Left colon (tissue), 2 donors: ENCODE measurements around the gene STK32C. TPM values are rescaled to one million over a fixed set of nuclear protein-coding genes. Genes with fewer than 3 reads are reported as not detected.

Source experiments
- ATAC-seq: fragments of 200-7000 bp; cut with Tn5 transposase; one replicate; pipeline ENCODE4 v1.9.1; 2020; ENCODE audit warnings: mild to moderate bottlenecking, moderate library complexity
- DNase-seq, 2 donors: peaks; one replicate each; pipeline ENCODE4 v3.0.0-alpha.2; 2020
- intact Hi-C, 2 donors: fragments of 100-400 bp; cut with DNase I in 1 of 2; cut with micrococcal nuclease in 1 of 2; formaldehyde crosslinking; loops; one replicate each; pipeline versions ENCODE4 v1.11.2 to v1.14.0; 2022; cut with DNase I, micrococcal nuclease
- total RNA-seq, 2 donors: library from RNA; stranded (reverse); fragmentation: NEBNext Ultra II Directional; extraction: Animal tissue kit (Norgen Biotek cat#: 25700); gene quantifications; one replicate each; pipeline ENCODE4 v1.2.1, GENCODE V29; 2021
- donor health status: DM: no; HTN: no; CAD: no.
- donor health status: DM: yes; HTN: yes; CAD: no.

Gene STK32C
- total RNA-seq, 2 donors from 2014 or later = 8.4 to 10.0 TPM

GRCh38 chr10:132187430-132188138, 120.2 kb downstream of the STK32C start:
- ATAC-seq = no peak
- DNase-seq = no peak

GRCh38 chr10:132186488-132187429, 121.0 kb downstream of the STK32C start, which contains the start of gene DPYSL4:
TSS of gene DPYSL4 (plus strand) at chr10:132186948. CDS start at chr10:132187064, 116 bp downstream.
- DNase-seq (no peak), ATAC-seq (peak; percentile 5)
- intact Hi-C loops = no loop called here

More at GRCh38 chr10:132187430-132188138, 120.2 kb downstream of the STK32C start:
- intact Hi-C loops = no loop called here

DNA sequence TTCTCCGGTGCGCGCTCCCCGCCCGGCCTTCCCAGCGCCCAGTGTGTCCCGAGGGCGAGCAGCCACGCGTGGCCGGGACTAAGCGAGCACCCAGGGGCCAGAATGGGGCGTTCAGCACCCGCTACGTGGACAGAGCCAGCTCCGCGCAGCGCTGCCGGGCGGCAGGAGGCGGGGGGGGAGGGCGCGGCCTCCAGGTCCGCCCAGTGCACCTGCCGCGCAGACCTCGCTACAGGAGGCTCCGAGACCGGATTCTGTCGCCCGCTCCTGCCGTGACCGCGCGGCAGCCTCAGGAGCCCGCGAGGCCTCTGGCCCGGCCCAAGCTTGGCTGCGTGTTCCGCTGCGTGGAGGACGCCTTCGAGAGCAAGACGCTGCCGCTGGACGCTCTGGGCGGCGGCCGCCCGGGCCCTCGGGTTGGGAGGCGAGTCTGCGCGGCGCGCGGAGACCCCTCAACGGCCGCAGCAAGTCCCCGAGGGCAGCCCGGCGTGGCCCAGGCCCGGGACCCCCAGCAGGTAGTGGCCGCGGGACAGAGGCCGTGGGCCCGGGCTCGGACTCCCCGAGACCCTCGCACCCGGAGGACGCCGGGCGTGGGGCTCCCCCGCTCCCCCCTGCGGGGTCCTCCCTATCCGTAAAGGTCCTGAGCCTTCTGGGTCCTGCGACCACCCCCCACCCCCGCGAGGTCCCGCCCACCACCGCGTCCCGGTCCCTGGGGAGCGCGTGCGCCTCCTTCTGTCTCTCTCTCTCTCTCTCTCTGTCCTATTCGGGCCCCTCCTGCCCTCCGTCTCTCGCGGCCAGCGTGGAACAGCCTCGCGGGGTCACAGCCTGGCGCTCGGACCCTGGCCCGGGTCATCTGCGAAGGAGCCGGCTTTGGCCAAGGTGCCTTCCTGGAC, 121.9 kb downstream of the STK32C start:
- DNase-seq (peak in 1 of 2 donors; percentile 57), ATAC-seq (peak; percentile 93)
- intact Hi-C loops = no loop called here

DNA sequence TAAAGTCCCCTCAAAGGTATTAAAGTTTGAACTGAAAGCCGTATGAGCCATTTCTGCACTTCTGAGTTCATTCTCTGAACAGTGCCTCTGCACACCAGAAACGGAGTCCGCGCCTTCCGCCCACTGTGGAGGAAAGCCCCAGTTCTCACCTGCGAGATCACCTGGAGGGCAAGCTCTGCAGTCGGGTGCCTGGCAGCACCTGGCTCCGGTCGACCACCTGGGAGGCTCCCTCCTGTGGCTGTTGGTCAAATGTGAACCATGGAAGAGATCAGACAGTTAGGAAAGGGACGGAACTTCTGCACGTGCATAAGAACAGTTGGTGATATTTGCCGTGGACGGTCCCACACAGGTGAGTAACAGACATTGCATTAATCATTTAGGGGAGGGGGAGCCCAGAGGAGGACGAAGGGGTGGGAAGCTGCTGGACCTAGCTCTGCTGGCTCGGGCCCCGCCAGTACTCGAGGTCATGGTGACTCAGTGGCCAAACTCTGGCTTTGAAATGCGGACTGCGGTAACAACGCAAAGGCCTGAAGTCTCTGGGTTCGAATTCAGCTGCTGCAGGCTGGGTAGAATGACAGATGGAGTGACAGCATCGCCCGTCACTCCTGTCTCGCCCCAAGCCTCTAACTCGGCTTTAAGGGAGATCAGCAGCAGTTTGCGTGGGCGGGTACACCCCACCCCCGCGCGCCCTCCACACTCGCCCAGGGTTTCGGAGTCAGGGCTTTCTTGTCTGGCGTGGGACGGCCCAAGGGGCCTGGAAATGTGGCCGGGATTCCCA, 122.7 kb downstream of the STK32C start:
- DNase-seq (no peak), ATAC-seq (no peak)
- intact Hi-C loops = no loop called here

GRCh38 chr10:132183046-132183445, 124.7 kb downstream of the STK32C start:
- ATAC-seq (peak; percentile 50), DNase-seq (peak in 1 of 2 donors; percentile 46)
- intact Hi-C loops = no loop called here

DNA sequence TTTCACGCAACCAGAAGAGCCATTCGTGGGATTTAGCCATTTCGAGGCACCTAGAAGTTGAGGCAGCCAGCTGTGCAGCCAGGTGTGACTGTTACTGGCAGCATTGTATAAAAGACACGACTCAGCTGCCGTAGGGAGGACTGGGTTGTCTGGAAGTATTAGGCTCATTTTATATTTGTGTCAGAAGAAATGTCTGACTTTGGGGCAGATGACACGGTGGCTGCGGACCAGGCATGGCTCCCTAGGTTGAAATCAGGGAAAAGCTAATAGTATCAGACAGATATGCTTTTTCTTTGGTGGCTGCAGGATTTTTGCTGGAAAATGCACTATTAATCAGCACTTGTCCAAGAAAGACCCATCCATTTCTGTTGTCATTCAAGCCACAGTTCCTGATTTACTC, 125.2 kb downstream of the STK32C start:
- intact Hi-C loops = no loop called here
- DNase-seq = no peak
- no peak for ATAC-seq

GRCh38 chr10:132181691-132182425, 125.9 kb downstream of the STK32C start:
- intact Hi-C loops = no loop called here
- ATAC-seq (no peak), DNase-seq (no peak)

GRCh38 chr10:132180736-132181135, 127.0 kb downstream of the STK32C start:
- intact Hi-C loops = no loop called here
- ATAC-seq (no peak), DNase-seq (no peak)

DNA sequence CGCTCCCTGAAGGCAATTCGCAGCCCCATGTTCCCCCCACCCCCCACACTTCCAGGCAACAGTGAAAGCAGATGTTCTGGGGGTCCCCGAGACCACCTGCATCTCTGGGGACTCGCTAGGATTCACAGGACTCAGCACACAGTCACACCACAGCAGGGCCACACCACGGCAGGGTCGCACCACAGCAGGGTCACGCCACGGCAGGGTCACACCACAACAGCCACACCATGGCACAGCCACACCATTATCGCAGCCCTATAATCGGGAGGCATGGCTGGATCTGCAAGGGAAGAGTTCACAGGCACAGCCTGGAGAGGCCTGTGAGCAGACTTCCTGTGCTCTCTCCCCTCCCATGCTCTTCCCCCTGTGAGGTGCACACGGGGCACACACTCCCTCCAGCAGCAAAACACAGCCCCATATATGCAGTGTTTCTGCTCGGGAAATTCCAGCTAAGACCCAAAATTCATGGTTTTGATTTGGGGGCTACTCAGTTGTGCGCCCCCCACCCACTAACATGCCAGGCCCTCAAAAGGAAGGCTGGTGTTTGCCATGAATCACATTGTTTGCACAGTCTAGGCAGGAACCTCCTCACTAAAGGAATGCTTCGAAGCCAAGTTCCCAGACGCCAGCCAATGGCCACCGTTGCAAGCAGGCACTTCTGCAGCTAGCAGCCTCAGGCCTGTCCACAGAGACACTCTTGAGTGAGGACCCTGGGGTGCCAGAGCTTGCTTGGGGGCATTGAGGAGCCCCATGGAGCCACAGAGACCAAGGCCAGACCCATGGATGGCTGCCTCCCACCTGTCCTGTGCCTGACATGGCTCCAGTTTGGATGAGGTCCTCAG, 128.0 kb downstream of the STK32C start:
- intact Hi-C loops = no loop called here
- DNase-seq (no peak), ATAC-seq (no peak)

- DNase-seq = no peak
- intact Hi-C loops = no loop called here
- ATAC-seq = no peak
These were observed 128.8 kb downstream of the STK32C start for GRCh38 chr10:132178672-132179545.

DNA sequence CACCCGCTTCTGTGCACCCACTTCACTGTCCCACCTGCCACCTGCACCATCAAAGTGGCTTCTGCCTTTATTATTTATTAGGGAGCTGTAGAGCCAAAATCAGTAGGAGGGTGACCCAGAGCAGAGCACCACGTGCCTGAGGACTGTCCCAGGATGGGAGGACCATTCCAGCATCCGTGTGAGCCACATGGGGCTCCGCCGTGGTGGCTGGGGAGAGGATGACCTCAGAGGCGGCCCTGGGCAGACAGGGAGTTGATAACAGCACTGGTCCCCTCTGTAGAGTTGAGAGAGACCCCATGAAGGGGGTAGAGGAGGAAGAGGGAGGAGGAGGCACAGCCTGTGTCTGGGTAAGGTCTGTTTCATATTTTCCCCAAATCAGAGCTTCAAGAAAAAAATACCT, 129.7 kb downstream of the STK32C start:
- ATAC-seq = no peak
- DNase-seq = no peak
- intact Hi-C loops = no loop called here

DNA sequence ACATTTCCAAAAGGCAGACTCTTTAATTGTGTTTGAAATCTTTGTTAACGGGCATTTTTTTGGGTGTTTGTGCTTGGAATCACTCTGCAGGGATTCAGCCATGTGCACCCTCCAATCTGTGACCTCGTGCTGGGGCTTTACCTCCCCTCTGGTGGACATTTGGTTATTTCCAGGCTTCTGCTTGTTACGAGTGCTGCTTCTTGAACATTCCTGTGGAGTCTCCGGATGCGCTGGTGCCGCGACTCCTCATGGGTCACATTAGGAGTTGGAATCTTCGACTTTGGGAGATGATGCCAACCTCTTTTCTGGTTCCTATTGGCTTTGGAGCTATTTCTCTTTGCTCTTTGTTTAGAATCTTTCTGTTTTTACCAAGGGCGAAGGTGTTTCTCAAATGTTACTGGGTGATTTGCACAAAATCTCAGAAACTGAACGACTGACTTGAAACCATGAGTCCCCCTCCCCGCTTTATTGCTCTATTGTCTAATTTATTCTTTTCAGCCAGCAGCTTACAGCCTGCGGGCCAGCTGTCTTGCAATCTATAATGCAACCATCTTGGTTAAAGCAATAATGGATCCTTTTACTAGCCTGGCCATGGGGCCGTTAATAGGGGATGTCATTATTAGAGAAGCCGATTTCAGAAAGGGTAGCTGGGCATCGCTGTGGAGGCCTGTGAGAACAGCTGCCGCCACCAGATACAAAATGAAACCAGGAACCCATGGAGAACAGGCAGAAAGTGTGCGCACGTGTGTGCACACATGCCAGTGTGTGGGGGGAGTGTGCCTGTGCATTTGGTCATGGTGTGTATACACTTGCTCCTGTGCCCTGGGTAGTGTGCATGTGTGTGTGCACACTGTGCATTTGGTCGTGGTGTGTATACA, 130.9 kb downstream of the STK32C start:
- ATAC-seq = no peak
- DNase-seq = no peak
- intact Hi-C loops = no loop called here

- intact Hi-C loops = no loop called here
- no peak for ATAC-seq
- DNase-seq = no peak
These were observed 131.7 kb downstream of the STK32C start for GRCh38 chr10:132175907-132176581.

DNA sequence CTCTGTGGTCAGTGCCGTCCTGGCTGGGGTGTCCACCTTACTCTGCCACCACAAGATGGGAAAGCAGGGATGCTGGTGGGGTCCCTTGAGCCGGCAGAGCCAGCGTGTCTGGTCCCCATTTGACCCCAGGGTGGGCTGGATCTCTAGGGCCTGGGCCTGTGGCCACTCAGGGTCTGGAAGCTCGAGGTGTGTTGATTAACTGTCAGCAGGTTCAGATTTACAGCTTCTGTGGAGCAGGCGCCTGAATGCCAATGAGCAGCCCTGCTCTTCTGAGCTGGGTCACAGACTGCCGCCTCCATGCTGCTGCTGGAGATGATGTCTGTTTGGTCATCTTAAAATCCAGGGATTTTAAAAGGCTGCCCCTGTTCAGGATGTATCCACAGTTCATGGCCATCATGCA, 132.3 kb downstream of the STK32C start:
- intact Hi-C loops = no loop called here
- no peak for ATAC-seq

More for the DNA sequence above, 132.3 kb downstream of the STK32C start:
- no peak for DNase-seq
